ENCODE data around the gene SLC4A4.

The SLC4A4 gene

DNA sequence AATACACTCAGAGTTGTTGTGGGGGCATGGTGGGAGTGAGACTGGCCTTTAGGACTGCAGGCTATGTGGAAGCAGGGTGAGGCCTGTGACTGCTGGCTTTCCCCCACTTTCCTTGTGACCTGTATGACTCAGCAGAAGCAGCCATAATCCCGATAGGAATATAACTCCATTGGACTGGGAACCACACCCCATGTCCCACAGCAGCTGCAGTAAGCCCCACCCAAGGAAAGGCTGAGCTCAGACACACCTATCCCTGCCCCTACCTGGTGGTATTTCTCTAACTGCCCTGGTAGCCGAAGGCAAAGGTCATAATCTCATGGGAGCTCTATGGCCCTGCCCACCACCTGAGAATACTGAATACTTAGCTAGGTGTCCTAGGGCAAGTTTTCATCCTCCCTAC is 275.8 kb downstream of the SLC4A4 start:
- H3K4me3 ChIP-seq (ENCODE audit: low read depth, low read length): no peak overlapping the region
- H3K9me3 ChIP-seq (ENCODE audit: control insufficient read depth, insufficient read depth, low read depth, low read length): no peaks in the 10 kb centered on the region
- H3K4me1 ChIP-seq (ENCODE audit: control insufficient read depth, insufficient read depth, low read length): no peaks in the 10 kb centered on the region
- ChIA-PET CTCF (interaction anchor here (1.0 to 1.1 kb wide), 2 partner anchors 12 to 20 kb away, joined by 3 read pairs; no protein-coding TSS in a partner anchor), POLR2A (no interaction called here)
- no peak overlapping the region for H3K27ac ChIP-seq (ENCODE audit: extremely low read depth, low read depth, low read length)
- TF ChIP-seq ZNF514 (tag by site-specific recombination; IDR thresholded peaks at IDR 0.05) (no peak), ZNF140 (tag by site-specific recombination; IDR thresholded peaks at IDR 0.05) (no peak), WT1 (tag by site-specific recombination; IDR thresholded peaks at IDR 0.05) (no peak), FEZF1 (tag by site-specific recombination; IDR thresholded peaks at IDR 0.05) (no peak)
- H3K36me3 ChIP-seq (ENCODE audit: control insufficient read depth in 2 of 2, insufficient read depth in 1 of 2, low read length in 2 of 2): no peaks in the 10 kb centered on the region

DNA sequence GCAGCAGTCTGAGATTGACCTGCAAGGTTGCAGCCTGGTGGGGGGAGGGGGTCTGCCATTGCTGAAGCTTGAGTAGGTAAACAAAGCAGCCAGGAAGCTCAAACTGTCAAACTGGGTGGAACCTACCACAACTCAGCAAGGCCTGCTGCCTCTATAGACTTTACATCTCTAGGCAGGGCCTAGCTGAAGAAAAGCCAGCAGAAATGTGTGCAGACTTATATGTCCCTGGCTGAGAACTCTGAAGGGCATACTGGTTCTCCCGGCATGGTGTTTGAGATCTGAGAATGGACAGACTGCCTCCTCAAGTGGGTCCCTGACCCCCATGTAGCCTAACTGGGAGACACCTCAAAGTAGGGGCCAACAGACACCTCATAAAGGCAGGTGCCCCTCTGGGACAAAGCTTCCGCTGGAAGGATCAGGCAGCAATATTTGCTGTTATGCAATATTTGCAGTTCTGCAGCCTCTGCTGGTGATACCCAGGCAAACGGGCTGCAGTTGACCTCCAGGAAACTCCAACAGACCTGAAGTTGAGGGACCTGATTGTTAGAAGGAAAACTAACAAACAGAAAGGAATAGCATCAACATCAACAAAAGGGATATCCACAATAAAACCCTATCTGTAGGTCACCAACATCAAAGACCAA is 277.5 kb downstream of the SLC4A4 start:
- Histone ChIP-seq H3K4me1 (ENCODE audit: control insufficient read depth, insufficient read depth, low read length) (no peaks in the 10 kb centered on the region), H3K9me3 (ENCODE audit: control insufficient read depth, insufficient read depth, low read depth, low read length) (no peaks in the 10 kb centered on the region), H3K36me3 (ENCODE audit: control insufficient read depth in 2 of 2, insufficient read depth in 1 of 2, low read length in 2 of 2) (no peaks in the 10 kb centered on the region), H3K4me3 (ENCODE audit: low read depth, low read length) (no peak overlapping the region), H3K27ac (ENCODE audit: extremely low read depth, low read depth, low read length) (no peak overlapping the region)
- no peak for TF ChIP-seq ZNF843 (tag by site-specific recombination; IDR thresholded peaks at IDR 0.05)
- no peak for TF ChIP-seq ZNF140 (tag by site-specific recombination; IDR thresholded peaks at IDR 0.05)
- no peak for TF ChIP-seq ZFHX2 (tag by site-specific recombination; conservative IDR thresholded peaks at IDR 0.05)
- TF ChIP-seq GLIS2 (tag by site-specific recombination; IDR thresholded peaks at IDR 0.05): no peak
- no peak for TF ChIP-seq GFI1B (tag by site-specific recombination; IDR thresholded peaks at IDR 0.05)
- TF ChIP-seq, protein P1, sequence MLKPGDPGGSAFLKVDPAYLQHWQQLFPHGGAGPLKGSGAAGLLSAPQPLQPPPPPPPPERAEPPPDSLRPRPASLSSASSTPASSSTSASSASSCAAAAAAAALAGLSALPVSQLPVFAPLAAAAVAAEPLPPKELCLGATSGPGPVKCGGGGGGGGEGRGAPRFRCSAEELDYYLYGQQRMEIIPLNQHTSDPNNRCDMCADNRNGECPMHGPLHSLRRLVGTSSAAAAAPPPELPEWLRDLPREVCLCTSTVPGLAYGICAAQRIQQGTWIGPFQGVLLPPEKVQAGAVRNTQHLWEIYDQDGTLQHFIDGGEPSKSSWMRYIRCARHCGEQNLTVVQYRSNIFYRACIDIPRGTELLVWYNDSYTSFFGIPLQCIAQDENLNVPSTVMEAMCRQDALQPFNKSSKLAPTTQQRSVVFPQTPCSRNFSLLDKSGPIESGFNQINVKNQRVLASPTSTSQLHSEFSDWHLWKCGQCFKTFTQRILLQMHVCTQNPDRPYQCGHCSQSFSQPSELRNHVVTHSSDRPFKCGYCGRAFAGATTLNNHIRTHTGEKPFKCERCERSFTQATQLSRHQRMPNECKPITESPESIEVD (tag by site-specific recombination; IDR thresholded peaks at IDR 0.05): no peak
- TF ChIP-seq KLF1 (tag by site-specific recombination; IDR thresholded peaks at IDR 0.05): no peak
- no peak for TF ChIP-seq ZNF311 (tag by site-specific recombination; IDR thresholded peaks at IDR 0.05; ENCODE audit: borderline replicate concordance)
- TF ChIP-seq KLF10 (tag by site-specific recombination; IDR thresholded peaks at IDR 0.05): no peak
- POLR2A ChIA-PET: no interaction called here
- CTCF ChIA-PET: no interaction called here

All from HEK293 (cell line).